22Rv1 (cell line): ENCODE measurements around the gene NR4A3.

Source experiments
- CTCF ChIP-seq: fragments of 450-650 bp; IDR thresholded peaks from 2 replicates; pipeline ENCODE4 v1.5.1; 2017; ENCODE audit warnings: mild to moderate bottlenecking
- ZFX ChIP-seq: fragments of 450-650 bp; IDR thresholded peaks from 2 replicates; pipeline ENCODE4 v1.6.1; 2017; ENCODE audit warnings: antibody characterized with exemption, borderline replicate concordance

DNA sequence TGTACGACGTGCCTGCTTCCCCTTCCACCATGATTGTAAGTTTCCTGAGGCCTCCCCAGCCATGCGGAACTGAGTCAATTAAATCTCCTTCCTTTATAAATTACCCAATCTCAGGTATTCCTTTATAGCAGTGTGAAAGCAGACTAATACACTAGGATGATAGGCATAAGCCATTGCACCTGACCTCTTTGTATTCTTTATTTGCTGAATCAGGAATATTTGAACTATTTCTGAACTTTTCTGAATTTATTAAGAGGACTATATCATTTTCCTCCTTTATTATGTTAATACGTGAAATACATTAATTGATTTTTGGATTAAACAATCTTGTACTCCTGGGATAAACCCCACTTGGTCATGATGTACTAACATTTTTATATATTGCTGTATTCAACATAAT lies 28.2 kb upstream of the NR4A3 start:
- no peak for TF ChIP-seq CTCF
- no peak for TF ChIP-seq ZFX
